Osteoblast (primary cell): ENCODE data around the gene SPARCL1. TPM values are rescaled to one million over a fixed set of nuclear protein-coding genes. Genes with fewer than 3 reads are reported as not detected.

Experiments used
- DNase-seq: peaks from one replicate; pipeline ENCODE4 v3.0.0; 2011; ENCODE audit warnings: low spot score, mixed read lengths; ENCODE audit not compliant: insufficient read length; ENCODE audit errors: missing footprints
- H2AFZ ChIP-seq: 2 replicates; pipeline ENCODE4 v1.6.0; 2011; ENCODE audit warnings: mild to moderate bottlenecking, low read length
- H3K27ac ChIP-seq: 2 replicates; pipeline ENCODE4 v1.5.1; 2011; ENCODE audit warnings: mild to moderate bottlenecking, low read depth, low read length, moderate library complexity
- H3K27me3 ChIP-seq: 2 replicates; pipeline ENCODE4 v1.6.0; 2012; ENCODE audit warnings: mild to moderate bottlenecking, control low read depth, inconsistent platforms, low read length, moderate library complexity; ENCODE audit not compliant: insufficient read depth
- H3K36me3 ChIP-seq: 2 replicates; pipeline ENCODE4 v1.5.1; 2011; ENCODE audit warnings: mild to moderate bottlenecking, low read length, control low read depth, moderate library complexity; ENCODE audit not compliant: insufficient read depth
- H3K4me1 ChIP-seq: 2 replicates; pipeline ENCODE4 v1.5.1; 2011; ENCODE audit warnings: mild to moderate bottlenecking, low read length, control low read depth, moderate library complexity; ENCODE audit not compliant: insufficient read depth
- H3K4me2 ChIP-seq: 2 replicates; pipeline ENCODE4 v1.6.0; 2011; ENCODE audit warnings: mild to moderate bottlenecking, low read length; ENCODE audit not compliant: insufficient read depth
- H3K4me3 ChIP-seq: fragments of 200-600 bp; sonication (generic); 3 replicates; pipeline ENCODE4 v1.5.1; 2012; ENCODE audit warnings: mild to moderate bottlenecking, low read length, inconsistent platforms; ENCODE audit not compliant: insufficient read depth
- H3K79me2 ChIP-seq: 2 replicates; pipeline ENCODE4 v1.6.0; 2012; ENCODE audit warnings: mild to moderate bottlenecking, low read length, control low read depth, inconsistent platforms; ENCODE audit not compliant: insufficient read depth
- H3K9me3 ChIP-seq: 2 replicates; pipeline ENCODE4 v1.5.1; 2011; ENCODE audit warnings: low read depth, low read length, control low read depth
- H4K20me1 ChIP-seq: 2 replicates; pipeline ENCODE4 v1.6.0; 2012; ENCODE audit warnings: mild to moderate bottlenecking, low read length, control low read depth; ENCODE audit not compliant: insufficient read depth
- CTCF ChIP-seq: IDR thresholded peaks from 2 replicates; pipeline ENCODE4 v1.5.1; 2011; ENCODE audit warnings: mild to moderate bottlenecking, low read depth, low read length, moderate library complexity; ENCODE audit errors: extremely low read depth
- total RNA-seq: library from RNA; depleted of rRNA; stranded (reverse); fragments of >200 nt; gene quantifications from 2 replicates; pipeline ENCODE4 v1.2.3, GENCODE V29; 2012

Gene SPARCL1
- total RNA-seq, 1 donor, result not detected

GRCh38 chr4:87478732-87479250 is 50.4 kb downstream of the SPARCL1 start:
- Histone ChIP-seq H4K20me1 (no peaks in the 10 kb centered on the region), H3K79me2 (no peaks in the 10 kb centered on the region), H3K9me3 (no peaks in the 10 kb centered on the region), H3K4me3 (no peak overlapping the region), H3K4me2 (no peak overlapping the region), H3K27ac (no peak overlapping the region), H3K36me3 (no peaks in the 10 kb centered on the region), H3K4me1 (no peaks in the 10 kb centered on the region), H3K27me3 (no peaks in the 10 kb centered on the region), H2AFZ (no peak overlapping the region)
- DNase-seq, result no peak
- TF ChIP-seq CTCF, result no peak

- no peak for DNase-seq
- H3K4me3 ChIP-seq, result no peak overlapping the region
- no peak for TF ChIP-seq CTCF
- H3K4me2 ChIP-seq, result no peak overlapping the region
- H3K27me3 ChIP-seq, result no peaks in the 10 kb centered on the region
- H3K9me3 ChIP-seq, result no peaks in the 10 kb centered on the region
- H3K79me2 ChIP-seq, result no peaks in the 10 kb centered on the region
- H2AFZ ChIP-seq, result no peak overlapping the region
- no peaks in the 10 kb centered on the region for H3K4me1 ChIP-seq
- no peaks in the 10 kb centered on the region for H3K36me3 ChIP-seq
- no peak overlapping the region for H3K27ac ChIP-seq
- no peaks in the 10 kb centered on the region for H4K20me1 ChIP-seq
Observed at GRCh38 chr4:87476934-87477333, 52.2 kb downstream of the SPARCL1 start.

- DNase-seq, result no peak
- H3K79me2 ChIP-seq, result no peaks in the 10 kb centered on the region
Observed at GRCh38 chr4:87469390-87469789, 59.8 kb downstream of the SPARCL1 start.

GRCh38 chr4:87465739-87466366 is 63.3 kb downstream of the SPARCL1 start:
- Histone ChIP-seq H3K9me3 (no peaks in the 10 kb centered on the region), H3K79me2 (no peaks in the 10 kb centered on the region), H3K27ac (no peak overlapping the region), H2AFZ (no peak overlapping the region), H3K4me1 (no peaks in the 10 kb centered on the region), H3K36me3 (no peaks in the 10 kb centered on the region), H3K4me3 (no peak overlapping the region), H4K20me1 (no peaks in the 10 kb centered on the region), H3K27me3 (no peaks in the 10 kb centered on the region), H3K4me2 (no peak overlapping the region)
- DNase-seq, result peak; percentile 15
- peak; percentile 61 for TF ChIP-seq CTCF

More at GRCh38 chr4:87469390-87469789, 59.8 kb downstream of the SPARCL1 start:
- no peak for TF ChIP-seq CTCF
- Histone ChIP-seq H3K9me3 (no peaks in the 10 kb centered on the region), H2AFZ (no peak overlapping the region), H3K4me3 (no peak overlapping the region), H3K36me3 (no peaks in the 10 kb centered on the region), H3K27me3 (no peaks in the 10 kb centered on the region), H3K4me2 (no peak overlapping the region), H3K27ac (no peak overlapping the region), H3K4me1 (no peaks in the 10 kb centered on the region), H4K20me1 (no peaks in the 10 kb centered on the region)
